ENCODE measurements around the gene DLGAP1. TPM values are rescaled to one million over a fixed set of nuclear protein-coding genes. Genes with fewer than 3 reads are reported as not detected.

Gene DLGAP1
- total RNA-seq, 4 donors from 2014 or later = 0.13 to 6.2 (median 0.53) TPM

DNA sequence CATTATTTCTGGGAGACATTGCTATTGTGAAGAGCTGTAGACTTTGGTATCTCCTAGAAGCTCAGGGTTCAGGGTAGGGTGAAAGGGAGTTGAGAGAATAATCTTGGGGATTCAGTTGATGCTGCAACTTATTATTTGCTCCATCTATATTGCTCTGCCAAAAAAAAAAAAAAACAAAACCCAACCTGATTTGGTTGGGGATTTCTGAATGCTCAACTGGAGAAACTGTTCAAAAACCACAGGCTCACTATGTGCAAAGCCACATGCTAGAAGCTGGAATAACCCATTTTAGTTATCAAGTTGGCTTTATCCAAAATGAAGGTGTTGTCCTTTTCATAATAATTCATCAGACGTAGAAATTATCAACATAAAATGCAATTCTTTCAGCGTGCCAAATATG lies 696.0 kb downstream of the DLGAP1 start:
- H3K4me3 ChIP-seq = no peak overlapping the region
- H3K27me3 ChIP-seq = no peaks in the 10 kb centered on the region
- ATAC-seq (no peak), DNase-seq (no peak)
- in situ Hi-C loops (cut with MboI; ENCODE audit: low sequenced_read_pairs in 4 of 4) = loop anchor here in 2 of 4 donors (25.0 kb wide), 1 partner anchor 253 kb away; no protein-coding TSS in a partner anchor
- H3K36me3 ChIP-seq = no peaks in the 10 kb centered on the region
- H3K4me1 ChIP-seq = no peaks in the 10 kb centered on the region
- no peaks in the 10 kb centered on the region for H3K9me3 ChIP-seq
- intact Hi-C loops (cut with DNase I; ENCODE audit: low total_unique reads) = no loop called here
- no peak overlapping the region for H3K27ac ChIP-seq
- no peak for TF ChIP-seq POLR2A (IDR thresholded peaks at IDR 0.05)
- TF ChIP-seq, protein P1, sequence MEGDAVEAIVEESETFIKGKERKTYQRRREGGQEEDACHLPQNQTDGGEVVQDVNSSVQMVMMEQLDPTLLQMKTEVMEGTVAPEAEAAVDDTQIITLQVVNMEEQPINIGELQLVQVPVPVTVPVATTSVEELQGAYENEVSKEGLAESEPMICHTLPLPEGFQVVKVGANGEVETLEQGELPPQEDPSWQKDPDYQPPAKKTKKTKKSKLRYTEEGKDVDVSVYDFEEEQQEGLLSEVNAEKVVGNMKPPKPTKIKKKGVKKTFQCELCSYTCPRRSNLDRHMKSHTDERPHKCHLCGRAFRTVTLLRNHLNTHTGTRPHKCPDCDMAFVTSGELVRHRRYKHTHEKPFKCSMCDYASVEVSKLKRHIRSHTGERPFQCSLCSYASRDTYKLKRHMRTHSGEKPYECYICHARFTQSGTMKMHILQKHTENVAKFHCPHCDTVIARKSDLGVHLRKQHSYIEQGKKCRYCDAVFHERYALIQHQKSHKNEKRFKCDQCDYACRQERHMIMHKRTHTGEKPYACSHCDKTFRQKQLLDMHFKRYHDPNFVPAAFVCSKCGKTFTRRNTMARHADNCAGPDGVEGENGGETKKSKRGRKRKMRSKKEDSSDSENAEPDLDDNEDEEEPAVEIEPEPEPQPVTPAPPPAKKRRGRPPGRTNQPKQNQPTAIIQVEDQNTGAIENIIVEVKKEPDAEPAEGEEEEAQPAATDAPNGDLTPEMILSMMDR (IDR thresholded peaks at IDR 0.05 in 4 of 5, conservative IDR thresholded peaks at IDR 0.05 in 1 of 5) = no peak

DNA sequence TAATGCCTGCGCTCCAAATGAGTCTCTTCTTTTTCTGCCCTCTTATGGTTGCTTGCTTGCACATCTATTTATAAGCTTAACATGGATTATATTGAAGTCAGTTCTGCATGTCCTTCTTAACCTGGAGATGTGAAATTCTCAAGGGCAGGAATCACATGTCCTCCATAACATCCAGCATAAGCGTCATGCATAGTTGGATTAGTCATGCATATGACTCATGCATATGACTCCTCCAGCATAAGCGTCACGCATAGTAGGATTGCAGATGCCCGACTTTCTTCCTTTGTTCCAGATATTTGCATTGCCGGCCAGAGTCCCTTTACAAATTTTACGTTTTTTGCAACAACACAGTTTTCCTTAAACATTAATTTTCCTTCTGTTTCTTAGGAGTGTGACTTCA lies 696.6 kb downstream of the DLGAP1 start:
- no peaks in the 10 kb centered on the region for H3K4me1 ChIP-seq
- no peaks in the 10 kb centered on the region for H3K9me3 ChIP-seq
- no peak overlapping the region for H3K27ac ChIP-seq
- no peaks in the 10 kb centered on the region for H3K27me3 ChIP-seq
- ATAC-seq (no peak), DNase-seq (no peak)
- H3K36me3 ChIP-seq = no peaks in the 10 kb centered on the region
- H3K4me3 ChIP-seq = no peak overlapping the region
- intact Hi-C loops (cut with DNase I; ENCODE audit: low total_unique reads) (no loop called here), in situ Hi-C loops (cut with MboI; ENCODE audit: low sequenced_read_pairs in 4 of 4) (loop anchor here in 2 of 4 donors (25.0 kb wide), 1 partner anchor 254 kb away; no protein-coding TSS in a partner anchor)
- TF ChIP-seq POLR2A (IDR thresholded peaks at IDR 0.05) = no peak

DNA sequence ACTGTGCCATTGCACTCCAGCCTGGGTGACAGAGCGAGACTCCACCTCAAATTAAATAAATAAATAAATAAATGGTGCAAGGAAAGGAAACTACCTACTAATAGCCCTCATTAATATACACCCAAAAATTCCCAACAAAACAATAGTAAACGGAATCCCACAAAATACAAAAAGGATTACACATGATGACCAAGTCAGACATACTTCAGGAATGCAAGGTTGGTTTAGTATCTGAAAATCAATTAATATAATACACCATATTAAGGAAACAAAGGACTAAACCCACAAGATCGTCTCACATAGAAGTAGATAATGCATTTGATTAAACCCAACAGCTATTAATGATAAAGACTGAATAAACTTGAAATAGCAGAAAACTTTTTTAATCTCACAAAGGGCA lies 697.7 kb downstream of the DLGAP1 start:
- Histone ChIP-seq H3K4me3 (no peak overlapping the region), H3K4me1 (no peaks in the 10 kb centered on the region), H3K9me3 (no peaks in the 10 kb centered on the region), H3K27me3 (no peaks in the 10 kb centered on the region), H3K27ac (no peak overlapping the region), H3K36me3 (no peaks in the 10 kb centered on the region)
- intact Hi-C loops (cut with DNase I; ENCODE audit: low total_unique reads) = no loop called here
- ATAC-seq (no peak), DNase-seq (no peak)
- in situ Hi-C loops (cut with MboI; ENCODE audit: low sequenced_read_pairs in 4 of 4) = loop anchor here in 2 of 4 donors (25.0 kb wide), 1 partner anchor 255 kb away; no protein-coding TSS in a partner anchor
- TF ChIP-seq, protein P1 (IDR thresholded peaks at IDR 0.05 in 4 of 5, conservative IDR thresholded peaks at IDR 0.05 in 1 of 5) = no peak
- no peak for TF ChIP-seq POLR2A (IDR thresholded peaks at IDR 0.05)

DNA sequence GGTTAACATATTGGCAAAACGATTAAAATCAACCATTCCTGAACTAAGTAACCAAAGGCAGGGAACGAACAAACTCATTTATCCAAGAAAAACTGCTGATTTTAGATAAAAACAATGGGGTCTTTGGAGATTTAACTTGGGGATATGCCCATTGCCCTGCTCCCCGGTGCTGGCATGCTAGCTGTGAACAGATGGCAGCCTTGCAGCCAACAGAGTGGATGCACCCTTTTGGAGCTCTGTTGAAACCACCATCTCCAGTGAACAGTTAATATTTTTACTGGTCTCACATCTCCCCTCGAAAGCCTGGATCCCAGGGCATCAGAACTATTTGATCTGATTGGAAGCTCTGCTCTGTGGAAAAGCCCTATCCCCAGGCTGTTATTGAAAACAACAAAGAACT lies 702.0 kb downstream of the DLGAP1 start:
- in situ Hi-C loops (cut with MboI; ENCODE audit: low sequenced_read_pairs in 4 of 4) = loop anchor here in 2 of 4 donors (25.0 kb wide), 1 partner anchor 259 kb away; no protein-coding TSS in a partner anchor

DNA sequence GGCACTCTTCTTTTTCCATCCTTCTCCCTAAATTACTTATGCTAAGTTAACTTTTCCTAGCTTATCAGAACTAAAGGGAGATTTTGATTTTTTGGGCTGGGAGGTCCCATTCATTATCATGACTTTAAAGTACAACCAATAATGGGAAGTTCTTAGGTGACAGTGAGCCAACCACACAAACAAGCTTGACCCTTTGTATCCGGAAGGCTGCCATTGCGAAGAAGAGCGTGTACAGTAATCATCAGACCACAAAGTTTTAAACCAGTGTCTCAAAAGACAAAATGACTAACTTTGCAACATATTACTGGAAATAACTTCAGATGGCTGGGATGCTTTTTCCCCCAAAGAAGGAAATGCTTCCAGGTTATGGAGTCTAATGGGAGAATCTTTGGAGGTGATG lies 707.0 kb downstream of the DLGAP1 start:
- no peak for DNase-seq
- Histone ChIP-seq H3K27me3 (no peaks in the 10 kb centered on the region), H3K36me3 (no peaks in the 10 kb centered on the region), H3K27ac (no peak overlapping the region), H3K9me3 (no peaks in the 10 kb centered on the region), H3K4me3 (no peak overlapping the region), H3K4me1 (no peaks in the 10 kb centered on the region)
- TF ChIP-seq, protein P1 (IDR thresholded peaks at IDR 0.05 in 4 of 5, conservative IDR thresholded peaks at IDR 0.05 in 1 of 5) = no peak
- TF ChIP-seq POLR2A (IDR thresholded peaks at IDR 0.05) = no peak
- no peak for ATAC-seq
- in situ Hi-C loops (cut with MboI; ENCODE audit: low sequenced_read_pairs in 4 of 4) (no loop called here), intact Hi-C loops (cut with DNase I; ENCODE audit: low total_unique reads) (no loop called here)

More for the DNA sequence above, 702.0 kb downstream of the DLGAP1 start:
- no peak overlapping the region for H3K4me3 ChIP-seq
- no peaks in the 10 kb centered on the region for H3K4me1 ChIP-seq
- no peak for DNase-seq
- no peaks in the 10 kb centered on the region for H3K9me3 ChIP-seq
- intact Hi-C loops (cut with DNase I; ENCODE audit: low total_unique reads) = no loop called here
- TF ChIP-seq, protein P1 (IDR thresholded peaks at IDR 0.05 in 4 of 5, conservative IDR thresholded peaks at IDR 0.05 in 1 of 5) = no peak
- TF ChIP-seq POLR2A (IDR thresholded peaks at IDR 0.05) = no peak
- ATAC-seq = no peak
- H3K27me3 ChIP-seq = no peaks in the 10 kb centered on the region
- no peaks in the 10 kb centered on the region for H3K36me3 ChIP-seq
- no peak overlapping the region for H3K27ac ChIP-seq
